Measurements from ENCODE around the gene DPP3. TPM values are rescaled to one million over a fixed set of nuclear protein-coding genes. Genes with fewer than 3 reads are reported as not detected.
A peak's percentile ranks its signal among the peaks of the same experiment; 100 is the strongest.

Gene DPP3
- total RNA-seq, 2 experiments from 2014 or later = 73.8 to 80.1 TPM

GRCh38 chr11:66545701-66546367 is 65.6 kb downstream of the DPP3 start, which contains the start of gene ZDHHC24:
TSS of gene ZDHHC24 (minus strand) at chr11:66546048. CDS start at chr11:66546003, 45 bp downstream.
- CTCF ChIA-PET = interaction anchor here (1.0 to 2.1 kb wide), 6 partner anchors 24 to 159 kb away, joined by 3 to 5 read pairs (median 4); no protein-coding TSS in a partner anchor
- no peaks in the 10 kb centered on the region for H3K27me3 Mint-ChIP-seq (ENCODE audit: low read depth)
- peaks cover 18% of the 10 kb centered on the region for H3K4me1 Mint-ChIP-seq (ENCODE audit: low read depth)
- peak within 1 kb of the TSS; percentile 30 for H3K27ac Mint-ChIP-seq
- DNase-seq = peak; percentile 91
- H3K9me3 Mint-ChIP-seq = no peaks in the 10 kb centered on the region
- intact Hi-C loops (cut with micrococcal nuclease) = loop anchor here (1.0 to 10.0 kb wide), 6 partner anchors 35 to 409 kb away; partner anchors contain the start of genes BBS1, PC, RBM14 and RBM4
- H3K4me3 Mint-ChIP-seq = peak within 1 kb of the TSS; percentile 75
- H3K36me3 Mint-ChIP-seq (ENCODE audit: low read depth) = peaks cover 3% of the 10 kb centered on the region

GRCh38 chr11:66546368-66546965 is 66.2 kb downstream of the DPP3 start, which contains the start of gene ACTN3:
TSS of gene ACTN3 (plus strand) at chr11:66546903. CDS start at chr11:66546938, 35 bp downstream.
- Mint-ChIP-seq H3K36me3 (ENCODE audit: low read depth) (peaks cover 3% of the 10 kb centered on the region), H3K27me3 (ENCODE audit: low read depth) (no peaks in the 10 kb centered on the region)

GRCh38 chr11:66546966-66547661 is 66.9 kb downstream of the DPP3 start:
- CTCF ChIA-PET = interaction anchor here (0.6 to 2.1 kb wide), 7 partner anchors 20 to 393 kb away, joined by 3 to 6 read pairs (median 3); partner anchors contain the start of gene MRPL11
- H3K27me3 Mint-ChIP-seq (ENCODE audit: low read depth) = no peaks in the 10 kb centered on the region
- intact Hi-C loops (cut with micrococcal nuclease) = loop anchor here (1.0 to 10.0 kb wide), 6 partner anchors 36 to 408 kb away; partner anchors contain the start of genes BBS1, PC, RBM14 and RBM4
- H3K36me3 Mint-ChIP-seq (ENCODE audit: low read depth) = peaks cover 3% of the 10 kb centered on the region
- H3K4me3 Mint-ChIP-seq = peak overlapping the region; percentile 75
- DNase-seq = no peak
- H3K4me1 Mint-ChIP-seq (ENCODE audit: low read depth) = peaks cover 18% of the 10 kb centered on the region
- H3K9me3 Mint-ChIP-seq = no peaks in the 10 kb centered on the region
- H3K27ac Mint-ChIP-seq = no peak overlapping the region

More at GRCh38 chr11:66546368-66546965, 66.2 kb downstream of the DPP3 start, which contains the start of gene ACTN3:
- Mint-ChIP-seq H3K9me3 (no peaks in the 10 kb centered on the region), H3K4me3 (peak within 1 kb of the TSS; percentile 75), H3K4me1 (ENCODE audit: low read depth) (peaks cover 18% of the 10 kb centered on the region), H3K27ac (peak within 1 kb of the TSS; percentile 30)
- intact Hi-C loops (cut with micrococcal nuclease) = loop anchor here (1.0 to 10.0 kb wide), 6 partner anchors 36 to 408 kb away; partner anchors contain the start of genes BBS1, PC, RBM14 and RBM4
- CTCF ChIA-PET = interaction anchor here (0.6 to 2.1 kb wide), 9 partner anchors 21 to 393 kb away, joined by 3 to 6 read pairs (median 3); partner anchors contain the start of gene MRPL11
- peak; percentile 14 for DNase-seq

GRCh38 chr11:66547662-66548009 is 67.4 kb downstream of the DPP3 start:
- H3K9me3 Mint-ChIP-seq = no peaks in the 10 kb centered on the region
- CTCF ChIA-PET = interaction anchor here (1.0 kb wide), 1 partner anchor 20 kb away, joined by 3 read pairs; no protein-coding TSS in a partner anchor
- intact Hi-C loops (cut with micrococcal nuclease) = loop anchor here (2.0 to 10.0 kb wide), 3 partner anchors 37 to 407 kb away; partner anchors contain the start of genes BBS1, PC and RBM14
- H3K27me3 Mint-ChIP-seq (ENCODE audit: low read depth) = no peaks in the 10 kb centered on the region
- H3K4me3 Mint-ChIP-seq = no peak overlapping the region
- no peak for DNase-seq
- no peak overlapping the region for H3K27ac Mint-ChIP-seq
- peaks cover 2% of the 10 kb centered on the region for H3K36me3 Mint-ChIP-seq (ENCODE audit: low read depth)
- H3K4me1 Mint-ChIP-seq (ENCODE audit: low read depth) = peaks cover 18% of the 10 kb centered on the region

- H3K4me1 Mint-ChIP-seq (ENCODE audit: low read depth) = peaks cover 18% of the 10 kb centered on the region
- no peaks in the 10 kb centered on the region for H3K27me3 Mint-ChIP-seq (ENCODE audit: low read depth)
Measured at GRCh38 chr11:66548041-66548440, 67.8 kb downstream of the DPP3 start.

GRCh38 chr11:66548774-66549630 is 68.8 kb downstream of the DPP3 start:
- DNase-seq = no peak
- H3K27ac Mint-ChIP-seq = no peak overlapping the region
- no peaks in the 10 kb centered on the region for H3K9me3 Mint-ChIP-seq
- H3K36me3 Mint-ChIP-seq (ENCODE audit: low read depth) = no peaks in the 10 kb centered on the region
- CTCF ChIA-PET = interaction anchor here (1.0 kb wide), 1 partner anchor 128 kb away, joined by 3 read pairs; the partner anchor contains the start of gene RBM4B
- intact Hi-C loops (cut with micrococcal nuclease) = loop anchor here (10.0 kb wide), 1 partner anchor 406 kb away; the partner anchor contains the start of gene PC
- peaks cover 10% of the 10 kb centered on the region for H3K4me1 Mint-ChIP-seq (ENCODE audit: low read depth)
- H3K4me3 Mint-ChIP-seq = no peak overlapping the region
- no peaks in the 10 kb centered on the region for H3K27me3 Mint-ChIP-seq (ENCODE audit: low read depth)

More at GRCh38 chr11:66548041-66548440, 67.8 kb downstream of the DPP3 start:
- intact Hi-C loops (cut with micrococcal nuclease) = loop anchor here (10.0 kb wide), 1 partner anchor 407 kb away; the partner anchor contains the start of gene PC
- peaks cover 2% of the 10 kb centered on the region for H3K36me3 Mint-ChIP-seq (ENCODE audit: low read depth)
- CTCF ChIA-PET = interaction anchor here (1.0 kb wide), 1 partner anchor 129 kb away, joined by 3 read pairs; the partner anchor contains the start of gene RBM4B
- H3K27ac Mint-ChIP-seq = no peak overlapping the region
- H3K4me3 Mint-ChIP-seq = no peak overlapping the region
- no peaks in the 10 kb centered on the region for H3K9me3 Mint-ChIP-seq
- no peak for DNase-seq

- CTCF ChIA-PET = no interaction called here
- Mint-ChIP-seq H3K27ac (no peak overlapping the region), H3K4me3 (no peak overlapping the region), H3K9me3 (no peaks in the 10 kb centered on the region), H3K27me3 (ENCODE audit: low read depth) (no peaks in the 10 kb centered on the region), H3K4me1 (ENCODE audit: low read depth) (peaks cover 5% of the 10 kb centered on the region), H3K36me3 (ENCODE audit: low read depth) (no peaks in the 10 kb centered on the region)
- DNase-seq = no peak
- intact Hi-C loops (cut with micrococcal nuclease) = loop anchor here (10.0 kb wide), 1 partner anchor 405 kb away; the partner anchor contains the start of gene PC
Measured at GRCh38 chr11:66549696-66550095, 69.5 kb downstream of the DPP3 start.

GRCh38 chr11:66550887-66551286 is 70.7 kb downstream of the DPP3 start:
- no peak overlapping the region for H3K27ac Mint-ChIP-seq
- CTCF ChIA-PET = no interaction called here
- no peaks in the 10 kb centered on the region for H3K36me3 Mint-ChIP-seq (ENCODE audit: low read depth)
- H3K4me3 Mint-ChIP-seq = no peak overlapping the region
- intact Hi-C loops (cut with micrococcal nuclease) = no loop called here
- no peak for DNase-seq
- H3K27me3 Mint-ChIP-seq (ENCODE audit: low read depth) = no peaks in the 10 kb centered on the region
- H3K9me3 Mint-ChIP-seq = no peaks in the 10 kb centered on the region
- H3K4me1 Mint-ChIP-seq (ENCODE audit: low read depth) = peaks cover 2% of the 10 kb centered on the region

GRCh38 chr11:66554602-66555001 is 74.4 kb downstream of the DPP3 start:
- no peaks in the 10 kb centered on the region for H3K36me3 Mint-ChIP-seq (ENCODE audit: low read depth)
- H3K27ac Mint-ChIP-seq = no peak overlapping the region
- no peak overlapping the region for H3K4me3 Mint-ChIP-seq
- H3K27me3 Mint-ChIP-seq (ENCODE audit: low read depth) = peaks cover 6% of the 10 kb centered on the region
- no peak for DNase-seq
- no peaks in the 10 kb centered on the region for H3K4me1 Mint-ChIP-seq (ENCODE audit: low read depth)
- H3K9me3 Mint-ChIP-seq = no peaks in the 10 kb centered on the region
- CTCF ChIA-PET = interaction anchor here (1.3 to 1.6 kb wide), 2 partner anchors 15 to 75 kb away, joined by 4 to 5 read pairs; partner anchors contain the start of gene DPP3
- intact Hi-C loops (cut with micrococcal nuclease) = no loop called here

GRCh38 chr11:66555416-66555815 is 75.2 kb downstream of the DPP3 start:
- Mint-ChIP-seq H3K27me3 (ENCODE audit: low read depth) (peaks cover 6% of the 10 kb centered on the region), H3K27ac (no peak overlapping the region), H3K36me3 (ENCODE audit: low read depth) (no peaks in the 10 kb centered on the region), H3K9me3 (no peaks in the 10 kb centered on the region), H3K4me3 (no peak overlapping the region), H3K4me1 (ENCODE audit: low read depth) (no peaks in the 10 kb centered on the region)
- CTCF ChIA-PET = interaction anchor here (1.3 to 1.6 kb wide), 2 partner anchors 14 to 76 kb away, joined by 4 to 5 read pairs; partner anchors contain the start of gene DPP3
- no peak for DNase-seq
- intact Hi-C loops (cut with micrococcal nuclease) = no loop called here

GRCh38 chr11:66556086-66556485 is 75.9 kb downstream of the DPP3 start:
- CTCF ChIA-PET = no interaction called here
- Mint-ChIP-seq H3K36me3 (ENCODE audit: low read depth) (no peaks in the 10 kb centered on the region), H3K9me3 (no peaks in the 10 kb centered on the region), H3K4me1 (ENCODE audit: low read depth) (no peaks in the 10 kb centered on the region), H3K4me3 (no peak overlapping the region), H3K27ac (no peak overlapping the region), H3K27me3 (ENCODE audit: low read depth) (peaks cover 6% of the 10 kb centered on the region)
- intact Hi-C loops (cut with micrococcal nuclease) = no loop called here
- no peak for DNase-seq

Data from activated naive CD4-positive, alpha-beta T cell treated with anti-CD3 and anti-CD28 coated beads for 36 hours (primary cell).